Measurements from ENCODE around the gene SCAF11.
"Not testable (repeated sequence)": the region's sequence is repeated elsewhere in the genome, so short reads cannot be mapped to it uniquely, and the experiment has no call there.

DNA sequence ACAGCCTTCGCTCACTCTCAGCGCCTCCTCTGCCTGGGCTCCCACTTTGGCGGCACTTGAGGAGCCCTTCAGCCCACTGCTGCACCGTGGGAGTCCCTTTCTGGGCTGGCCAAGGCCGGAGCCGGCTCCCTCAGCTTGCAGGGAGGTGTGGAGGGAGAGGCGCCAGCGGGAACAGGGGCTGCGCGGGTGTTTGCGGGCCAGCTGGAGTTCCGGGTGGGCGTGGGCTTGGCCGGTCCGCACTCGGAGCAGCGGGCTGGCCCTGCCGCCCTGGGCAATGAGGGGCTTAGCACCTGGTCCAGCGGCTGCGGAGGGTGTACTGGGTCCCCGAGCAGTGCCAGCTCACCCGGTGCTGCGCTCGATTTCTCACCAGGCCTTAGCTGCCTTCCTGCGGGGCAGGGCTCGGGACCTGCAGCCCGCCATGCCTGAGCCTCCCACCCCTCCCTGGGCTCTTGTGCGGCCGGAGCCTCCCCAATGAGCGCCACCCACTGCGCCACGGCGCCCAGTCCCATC is 27.5 kb upstream of the SCAF11 start:
- not testable (repeated sequence) for TF ChIP-seq POLR2A (IDR thresholded peaks at IDR 0.05; ENCODE audit: low read length); GATA1 (IDR thresholded peaks at IDR 0.05; ENCODE audit: low read depth, low read length)
